Panc1 (cell line): Measurements from ENCODE around the gene SHB. TPM values are rescaled to one million over a fixed set of nuclear protein-coding genes. Genes with fewer than 3 reads are reported as not detected.

Source experiments
- ATAC-seq: fragments of 200-7000 bp; cut with Tn5 transposase; 2 replicates; pipeline ENCODE4 v1.9.1; 2020; ENCODE audit warnings: mild to moderate bottlenecking, moderate library complexity
- BruUV-seq: library from RNA; stranded (reverse); fragments of 400-500 nt; replicated peaks from 2 replicates; lab custom pipeline; 2021; lab: Mats Ljungman, UMichigan
- CTCF ChIA-PET: fragments of 300-600 bp; sonication (Branson Sonifier 250); formaldehyde crosslinking; loops from one replicate; lab custom pipeline; 2022; ENCODE audit warnings: antibody characterized with exemption; lab: Charles Lee
- POLR2A ChIA-PET: fragments of 300-600 bp; sonication (Branson Sonifier 250); formaldehyde crosslinking; loops from one replicate; lab custom pipeline; 2022; ENCODE audit warnings: antibody characterized with exemption; lab: Charles Lee
- DNase-seq: peaks from one replicate; pipeline ENCODE4 v3.0.0-alpha.2; 2010; ENCODE audit warnings: low read depth, low spot score
- H3K27ac ChIP-seq: 2 replicates; pipeline ENCODE4 v1.5.1; 2011; ENCODE audit warnings: mild to moderate bottlenecking, low read length, inconsistent platforms
- H3K27me3 ChIP-seq: fragments of 200-500 bp; sonication (Bioruptor generic); 2 replicates; pipeline ENCODE4 v1.6.0; 2014; ENCODE audit warnings: low read length, inconsistent platforms; ENCODE audit not compliant: control insufficient read depth, insufficient read depth
- H3K36me3 ChIP-seq: fragments of 200-500 bp; sonication (Bioruptor generic); 2 replicates; pipeline ENCODE4 v1.5.1; 2014; ENCODE audit warnings: inconsistent platforms, mild to moderate bottlenecking, low read length, moderate library complexity; ENCODE audit not compliant: control insufficient read depth, insufficient read depth
- H3K4me1 ChIP-seq: 2 replicates; pipeline ENCODE4 v1.5.1; 2011; ENCODE audit warnings: inconsistent platforms, mild to moderate bottlenecking, low read length, moderate library complexity; ENCODE audit not compliant: control insufficient read depth, insufficient read depth
- H3K4me3 ChIP-seq, 2 experiments: 2 replicates each; pipeline ENCODE4 v1.5.1; 2011 to 2012; ENCODE audit warnings: low read depth in 2 of 2, low read length in 2 of 2, mild to moderate bottlenecking in 2 of 2, inconsistent platforms in 1 of 2, moderate library complexity in 1 of 2
- H3K9me3 ChIP-seq: fragments of 200-500 bp; sonication (Bioruptor generic); 2 replicates; pipeline ENCODE4 v1.5.1; 2014; ENCODE audit warnings: low read depth, mild to moderate bottlenecking, inconsistent platforms, low read length, moderate library complexity; ENCODE audit not compliant: control insufficient read depth, insufficient read depth
- CTCF ChIP-seq: fragments of 450-650 bp; IDR thresholded peaks from 2 replicates; pipeline ENCODE4 v1.5.1; 2017; ENCODE audit warnings: mild to moderate bottlenecking
- POLR2AphosphoS5 ChIP-seq: IDR thresholded peaks from 2 replicates; pipeline ENCODE4 v1.6.1; 2012; ENCODE audit warnings: mild to moderate bottlenecking, low read depth, low read length, moderate library complexity
- REST ChIP-seq, 2 experiments: IDR thresholded peaks; 2 replicates each; pipeline ENCODE4 v1.6.1; 2011 to 2012; ENCODE audit warnings: low read depth in 2 of 2, control low read depth in 1 of 2, low read length in 1 of 2, mild to moderate bottlenecking in 1 of 2, moderate library complexity in 1 of 2; ENCODE audit not compliant: insufficient read depth in 1 of 2
- SIN3A ChIP-seq: IDR thresholded peaks from 2 replicates; pipeline ENCODE4 v1.6.1; 2012; ENCODE audit warnings: low read depth, mild to moderate bottlenecking, low read length, moderate library complexity, borderline replicate concordance; ENCODE audit not compliant: insufficient read depth
- TCF7L2 ChIP-seq: IDR thresholded peaks from 2 replicates; pipeline ENCODE4 v1.6.1; 2011; ENCODE audit warnings: mild to moderate bottlenecking, low read depth, low read length, inconsistent platforms
- in situ Hi-C: cut with HindIII; loops from 2 replicates; pipeline ENCODE4 v1.10.0; 2016; ENCODE audit warnings: low sequenced_read_pairs, low pct_unique_long_range_greater_than_20kb
- intact Hi-C: fragments of 100-400 bp; cut with micrococcal nuclease; formaldehyde crosslinking; loops from one replicate; pipeline ENCODE4 v1.10.0; 2022; ENCODE audit not compliant: unreplicated experiment
- total RNA-seq: library from RNA; stranded (reverse); gene quantifications from one replicate; pipeline ENCODE4 v1.2.1, GENCODE V29; 2021; ENCODE audit not compliant: unreplicated experiment

The SHB gene
- total RNA-seq, 1 experiment from 2014 or later = 59.9 TPM

GRCh38 chr9:38085308-38085707, 16.3 kb upstream of the SHB start:
- Histone ChIP-seq H3K27me3 (no peaks in the 10 kb centered on the region), H3K27ac (no peak overlapping the region), H3K4me3 (no peak overlapping the region), H3K36me3 (no peaks in the 10 kb centered on the region), H3K4me1 (no peaks in the 10 kb centered on the region), H3K9me3 (no peaks in the 10 kb centered on the region)
- in situ Hi-C loops = no loop called here
- no peak for DNase-seq
- BruUV-seq = no TSS peak
- no peak for ATAC-seq
- intact Hi-C loops = no loop called here
- TF ChIP-seq SIN3A (no peak), CTCF (no peak), REST (IDR thresholded peaks at IDR 0.05; ENCODE audit: insufficient read depth in 1 of 2, low read depth in 2 of 2, low read length in 1 of 2) (no peak), TCF7L2 (no peak), POLR2AphosphoS5 (no peak)
- CTCF ChIA-PET = no interaction called here
- POLR2A ChIA-PET = no interaction called here

- no peaks in the 10 kb centered on the region for H3K36me3 ChIP-seq
- CTCF ChIA-PET = no interaction called here
- BruUV-seq = no TSS peak
- no peak for DNase-seq
- ATAC-seq = no peak
- no peaks in the 10 kb centered on the region for H3K27me3 ChIP-seq
- H3K4me1 ChIP-seq = no peaks in the 10 kb centered on the region
- H3K4me3 ChIP-seq = no peak overlapping the region
- intact Hi-C loops (no loop called here), in situ Hi-C loops (no loop called here)
- TF ChIP-seq CTCF (no peak), REST (IDR thresholded peaks at IDR 0.05; ENCODE audit: insufficient read depth in 1 of 2, low read depth in 2 of 2, low read length in 1 of 2) (no peak), TCF7L2 (no peak)
- no peak overlapping the region for H3K27ac ChIP-seq
- H3K9me3 ChIP-seq = no peaks in the 10 kb centered on the region
- POLR2A ChIA-PET = no interaction called here
These were observed 15.5 kb upstream of the SHB start for GRCh38 chr9:38084556-38084880.
